ENCODE measurements around the gene RPL15. TPM values are rescaled to one million over a fixed set of nuclear protein-coding genes. Genes with fewer than 3 reads are reported as not detected.

RPL15 gene
- total and polyA plus RNA-seq, 10 of the 15 experiments (the other 5 are each of a cell fraction or from before 2014, with no cell fraction given): 2,885 to 10,761 (median 4,017) TPM

GRCh38 chr3:23889950-23890349 is 27.0 kb upstream of the RPL15 start (continued):
- no peak for TF ChIP-seq PBX3 (IDR thresholded peaks at IDR 0.05; ENCODE audit: insufficient replicate concordance, low read depth, low read length)
- no peak for TF ChIP-seq TARDBP (IDR thresholded peaks at IDR 0.05; ENCODE audit: borderline replicate concordance)
- no peak for TF ChIP-seq E2F4 (IDR thresholded peaks at IDR 0.05; ENCODE audit: low read depth, low read length)
- no peak for TF ChIP-seq BRCA1 (IDR thresholded peaks at IDR 0.05; ENCODE audit: low read depth, low read length)
- no peak for TF ChIP-seq EGR1 (IDR thresholded peaks at IDR 0.05; ENCODE audit: borderline replicate concordance in 1 of 2, low read depth in 2 of 2, low read length in 2 of 2)
- no peak for TF ChIP-seq CTCF (IDR thresholded peaks at IDR 0.05 in 2 of 3, conservative IDR thresholded peaks at IDR 0.05 in 1 of 3; ENCODE audit: control insufficient read depth in 2 of 3, extremely low read depth in 1 of 3, insufficient read depth in 1 of 3, low read depth in 3 of 3, low read length in 3 of 3)
